Activated gamma-delta T cell treated with anti-CD3 and anti-CD28 coated beads, Interleukin-2, amount 50 U/mL, for 16 hours (primary cell): Measurements from ENCODE around the gene SUPT4H1.
A peak's percentile ranks its signal among the peaks of the same experiment; 100 is the strongest.
"Not testable (repeated sequence)": the region's sequence is repeated elsewhere in the genome, so short reads cannot be mapped to it uniquely, and the experiment has no call there.

ENCODE experiments used
- DNase-seq: peaks from one replicate; pipeline ENCODE4 v3.0.0-alpha.2; 2020; ENCODE audit warnings: low read depth

The SUPT4H1 gene

GRCh38 chr17:58363457-58364185 is 11.6 kb upstream of the SUPT4H1 start:
- no peak for DNase-seq

DNA sequence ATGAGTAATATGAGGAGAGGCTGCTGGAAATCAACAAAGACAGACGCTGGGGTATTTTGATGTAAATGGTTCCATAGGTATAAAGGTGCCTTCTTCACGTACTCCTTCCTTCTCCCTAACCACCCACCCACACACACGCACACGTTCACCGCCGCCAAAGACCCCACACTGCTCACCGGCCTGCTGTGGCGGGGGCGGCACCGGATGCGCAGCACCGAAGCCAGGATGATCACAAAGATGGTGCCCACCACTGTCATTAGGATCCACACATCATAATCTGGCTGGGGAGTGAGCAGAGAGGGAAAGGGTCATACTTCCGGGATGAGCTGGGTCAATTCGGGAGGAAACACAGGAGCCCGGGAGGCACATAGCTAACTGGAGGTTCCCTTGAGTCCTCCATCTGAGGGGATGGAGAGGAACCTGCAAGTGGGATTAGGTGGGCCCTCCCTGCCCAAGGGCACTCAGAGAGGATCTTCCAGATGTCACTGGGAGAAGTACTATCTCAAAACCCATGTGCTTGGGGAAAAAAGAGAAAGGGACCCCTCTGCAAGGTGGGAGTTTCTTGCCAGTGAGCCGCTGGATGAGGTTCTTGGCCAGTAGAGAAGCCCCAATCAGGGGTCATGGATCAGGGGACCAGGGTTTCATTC is 10.5 kb upstream of the SUPT4H1 start:
- no peak for DNase-seq

GRCh38 chr17:58360296-58361063 is 8.5 kb upstream of the SUPT4H1 start:
- DNase-seq, result no peak

GRCh38 chr17:58358408-58359172 is 6.6 kb upstream of the SUPT4H1 start:
- no peak for DNase-seq

DNA sequence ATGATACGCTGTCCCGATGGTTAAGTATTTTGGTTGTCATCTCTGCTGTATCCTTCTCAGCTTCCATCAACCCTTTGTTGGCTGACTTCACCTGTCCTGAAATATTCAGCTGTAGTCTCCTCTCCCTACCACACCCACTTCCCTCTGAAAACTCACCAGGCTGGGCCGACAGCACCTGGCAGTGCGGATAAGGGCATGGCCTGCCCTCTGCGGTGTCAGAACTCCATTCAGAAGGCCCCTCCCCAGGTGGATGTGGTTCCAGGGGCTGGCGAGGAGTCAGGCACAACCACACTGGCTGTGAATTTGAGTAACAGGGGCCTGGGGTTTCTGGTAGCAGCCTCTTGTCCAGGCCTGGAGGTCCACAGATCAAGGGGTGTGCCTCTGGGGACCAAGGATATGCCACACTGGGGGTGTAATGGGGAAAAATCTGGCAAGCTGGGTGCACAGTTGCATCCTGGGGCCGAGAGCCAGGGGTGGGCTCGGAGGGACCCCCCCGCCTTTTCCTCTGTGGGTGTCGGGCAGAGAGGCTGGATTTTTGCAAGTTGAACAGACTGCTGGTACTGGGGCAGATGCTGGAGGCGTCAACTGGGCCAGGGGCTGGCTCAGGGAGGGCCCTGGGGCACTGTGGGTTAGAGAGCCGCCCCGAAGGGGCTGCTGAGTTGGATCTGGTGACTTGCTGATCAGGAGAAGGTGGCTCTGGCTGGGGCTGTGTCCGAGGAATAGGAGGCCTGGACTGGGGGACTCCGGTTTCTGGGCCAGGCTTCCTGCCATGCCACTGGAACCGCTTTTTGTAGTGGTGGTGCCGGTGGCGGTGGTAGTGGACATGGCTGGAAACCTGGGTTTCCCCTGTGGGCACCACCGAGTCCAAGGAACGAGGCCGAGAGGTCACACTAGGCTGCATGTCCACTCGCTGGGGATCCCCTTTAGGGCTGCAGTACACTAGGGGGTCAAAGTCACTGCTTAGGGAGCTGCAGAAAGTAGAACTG is 5.6 kb upstream of the SUPT4H1 start:
- DNase-seq, result no peak

DNA sequence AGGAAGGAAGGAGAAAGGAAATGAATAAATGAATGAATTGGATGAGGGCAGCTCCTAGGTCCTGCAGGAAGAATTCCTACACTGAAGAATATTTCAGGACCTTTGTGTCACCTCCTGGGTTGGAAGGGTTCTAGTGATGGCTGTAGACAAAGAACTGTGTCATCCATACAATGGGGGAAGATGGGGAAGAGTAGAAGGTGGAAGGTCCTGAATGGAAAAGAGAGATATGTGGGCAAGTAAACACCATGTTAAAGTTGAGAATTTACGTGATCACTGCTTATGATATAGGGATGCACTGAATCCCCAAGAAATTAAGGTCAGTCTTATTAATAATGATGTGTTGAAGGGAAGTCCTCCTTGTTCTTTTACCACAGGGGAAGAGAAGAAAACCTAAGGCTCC is 4.2 kb upstream of the SUPT4H1 start:
- no peak for DNase-seq

DNA sequence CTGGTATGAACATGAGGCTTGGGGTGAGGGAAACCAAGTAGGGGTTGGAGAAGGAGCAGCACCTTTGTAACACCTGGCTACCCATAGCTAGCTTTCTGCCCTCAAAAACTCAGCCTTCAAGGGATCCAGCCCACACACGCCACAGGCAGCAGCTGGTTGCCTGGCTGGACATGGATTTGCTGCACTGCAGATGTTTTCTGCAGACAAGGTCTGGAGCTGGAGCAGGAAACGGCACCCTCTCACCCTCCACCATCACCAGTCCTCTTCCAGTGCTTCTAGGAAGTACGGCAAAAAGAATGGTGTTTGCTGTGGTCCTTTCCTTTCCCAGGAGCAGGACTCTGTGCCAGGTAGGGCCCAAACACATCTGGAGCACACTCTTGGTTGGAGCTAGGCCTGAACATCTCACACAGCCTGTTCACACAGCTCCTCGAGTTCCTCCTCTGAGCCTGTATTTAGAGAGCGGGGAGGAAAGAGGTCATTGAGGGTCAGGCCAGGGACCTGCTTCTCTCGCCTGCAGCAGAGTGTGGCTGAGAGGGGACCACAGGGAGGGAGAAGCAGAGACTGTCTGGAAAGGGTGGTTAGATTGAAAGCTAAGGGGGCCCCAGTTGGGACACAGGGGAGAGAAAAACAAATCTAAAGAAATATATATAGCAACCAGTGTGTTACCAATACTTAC is 2.7 kb upstream of the SUPT4H1 start:
- DNase-seq, result no peak

GRCh38 chr17:58353389-58353825 is 1.4 kb upstream of the SUPT4H1 start:
- no peak for DNase-seq

- no peak for DNase-seq
These were observed 791 bp upstream of the SUPT4H1 start for GRCh38 chr17:58352596-58353388.

DNA sequence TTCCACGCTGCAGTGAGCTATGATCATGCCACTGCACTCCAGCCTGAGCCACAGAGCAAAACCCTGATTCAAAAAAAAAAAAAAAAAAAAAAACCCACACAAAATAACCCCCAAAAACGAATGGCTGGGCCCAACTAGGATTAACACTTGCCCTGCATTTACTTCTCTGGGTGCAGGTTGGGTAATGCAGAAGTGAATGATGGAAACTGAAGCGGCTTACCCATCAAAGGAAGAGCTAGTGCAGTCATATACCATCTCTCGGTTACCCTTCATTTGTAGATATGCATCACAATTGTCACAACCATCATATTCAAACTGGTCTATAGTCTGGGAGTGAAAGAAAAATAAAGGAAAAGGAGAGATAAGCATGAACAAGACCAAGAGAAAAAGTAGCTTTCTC is 819 bp downstream of the SUPT4H1 start:
- no peak for DNase-seq

- no peak for DNase-seq
These were observed 4.0 kb downstream of the SUPT4H1 start for GRCh38 chr17:58348038-58348437.

DNA sequence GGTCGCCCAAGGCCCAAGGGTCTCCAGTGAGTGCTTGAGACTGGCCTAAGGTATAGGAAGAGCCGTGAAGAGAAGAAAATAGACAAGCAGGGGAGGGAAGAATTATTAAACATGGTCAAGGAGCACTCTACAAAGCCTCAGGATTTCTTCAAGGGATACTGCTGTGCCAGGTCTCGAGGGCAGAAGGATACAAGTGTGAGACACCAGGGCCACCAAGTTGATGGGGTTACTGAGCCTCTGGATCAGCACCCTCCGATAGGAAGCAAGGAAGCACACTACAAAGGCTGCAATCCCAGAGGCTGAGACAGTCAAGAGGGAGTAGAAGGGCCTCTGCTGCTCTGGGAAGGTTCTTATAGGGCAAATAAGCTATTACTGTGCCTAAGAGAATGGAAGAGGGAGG is 6.5 kb downstream of the SUPT4H1 start:
- no peak for DNase-seq

DNA sequence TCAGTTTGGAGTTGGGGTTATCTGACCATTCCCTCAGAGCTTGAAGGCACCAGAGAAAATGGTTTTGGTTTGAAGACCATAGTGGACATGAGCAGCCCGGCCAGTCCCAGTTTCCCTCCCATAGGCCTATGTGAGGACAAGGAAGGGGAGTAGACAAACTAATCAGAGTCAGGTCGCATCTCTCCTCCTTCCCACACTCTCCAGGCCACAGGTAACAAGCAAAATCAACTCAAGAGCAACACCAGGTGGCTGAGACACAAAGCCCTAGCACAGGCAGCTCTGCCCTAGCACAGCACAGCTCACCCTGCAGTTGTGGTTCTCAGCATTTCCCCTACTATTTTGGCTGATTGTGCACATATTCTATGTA is 7.2 kb downstream of the SUPT4H1 start:
- no peak for DNase-seq

DNA sequence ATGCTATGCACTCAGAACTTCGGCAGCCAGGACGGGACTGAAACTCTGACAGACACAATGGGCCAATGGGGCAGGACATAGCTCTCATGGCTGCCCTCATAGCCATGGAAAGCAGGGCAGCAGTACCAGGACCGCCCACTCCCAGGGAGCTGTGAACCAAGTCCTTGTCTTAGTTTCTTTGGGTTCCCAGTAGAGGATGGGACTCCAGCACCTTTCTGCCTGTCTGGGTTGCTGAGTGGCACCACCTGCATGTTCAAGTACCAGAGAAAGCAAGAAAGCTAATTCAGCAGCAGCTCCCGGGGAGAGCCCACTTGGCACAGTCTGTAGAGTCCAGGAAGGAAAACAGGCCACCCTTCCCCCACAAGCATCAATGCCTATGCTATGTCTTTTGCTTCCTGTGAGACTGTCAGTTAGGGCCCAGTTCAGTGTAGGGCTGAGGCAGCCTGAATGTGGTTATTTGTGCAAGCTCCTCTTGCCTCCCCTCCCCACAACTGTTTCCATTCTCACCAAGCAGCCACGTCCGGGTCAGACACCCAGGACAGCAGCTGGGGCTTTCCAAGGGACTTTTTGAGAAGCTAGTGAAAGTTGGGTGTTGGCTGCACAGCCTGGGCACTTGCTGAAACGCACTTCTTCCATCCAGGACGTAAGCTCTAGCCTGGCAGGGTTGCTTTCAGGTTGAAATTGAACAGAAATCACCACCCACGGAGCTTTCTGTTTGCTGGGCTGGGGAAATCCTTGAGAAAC is 7.8 kb downstream of the SUPT4H1 start:
- DNase-seq, result peak; percentile 89

DNA sequence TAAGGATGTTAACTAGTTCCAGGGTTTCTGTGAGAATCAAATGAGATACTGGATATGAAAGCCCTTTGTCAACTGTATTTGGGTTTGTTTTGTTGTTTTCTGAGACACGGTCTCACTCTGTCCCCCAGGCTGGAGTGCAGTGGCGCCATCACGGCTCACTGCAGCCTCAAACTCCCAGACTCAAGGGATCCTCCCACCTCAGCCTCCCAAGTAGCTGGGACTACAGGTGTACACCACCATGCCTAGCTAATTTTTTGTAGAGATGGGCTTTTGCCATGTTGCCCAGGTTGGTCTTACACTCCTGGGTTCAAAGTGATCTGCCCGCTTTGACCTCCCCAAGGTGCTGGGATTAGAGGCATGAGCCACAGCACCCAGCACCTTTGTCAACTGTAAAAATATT is 8.9 kb downstream of the SUPT4H1 start:
- no peak for DNase-seq

DNA sequence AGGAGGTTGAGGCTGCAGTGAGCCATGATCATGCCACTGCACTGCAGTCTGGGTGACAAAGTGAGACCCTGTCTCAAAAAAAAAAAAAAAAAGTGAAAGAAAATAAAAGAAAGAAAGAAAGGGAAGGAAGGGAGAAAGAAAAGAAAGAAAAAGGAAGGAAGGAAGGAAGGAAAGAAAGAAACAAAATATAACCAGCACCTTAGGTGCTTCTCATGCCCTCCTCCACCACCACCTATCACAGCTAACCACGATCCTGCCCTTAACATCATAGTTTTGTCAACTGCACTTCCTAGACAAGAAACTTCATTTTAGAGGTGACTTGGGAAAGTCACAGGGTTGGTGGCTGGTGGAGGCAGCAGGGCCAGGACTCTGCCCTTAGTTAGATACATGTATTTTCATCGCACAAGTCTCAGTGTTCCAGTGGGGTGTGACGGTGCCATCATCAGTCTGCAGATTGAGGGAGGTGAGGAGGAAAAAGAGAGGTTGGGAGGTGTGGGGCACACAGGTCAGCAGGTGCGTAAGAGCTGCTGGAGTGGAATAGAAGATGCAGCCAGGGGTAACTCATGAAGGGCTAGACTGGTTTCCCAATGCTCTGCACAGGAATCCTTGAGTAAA is 10.0 kb downstream of the SUPT4H1 start:
- no peak for DNase-seq

- not testable (repeated sequence) for DNase-seq
These were observed 10.7 kb downstream of the SUPT4H1 start for GRCh38 chr17:58341136-58341860.

GRCh38 chr17:58340405-58340876 is 11.6 kb downstream of the SUPT4H1 start:
- DNase-seq, result no peak
